Breast epithelium (tissue), 3 donors: ENCODE data around the gene TGM2.

Source experiments
- POLR2A ChIP-seq: fragments of 450-650 bp; IDR thresholded peaks from one replicate; pipeline ENCODE4 v1.6.1; 2016; ENCODE audit warnings: antibody characterized with exemption, mild to moderate bottlenecking, moderate library complexity
- POLR2AphosphoS5 ChIP-seq, 3 donors: sonication (generic); formaldehyde crosslinking; IDR thresholded peaks; one replicate each; pipeline ENCODE4 v1.6.1; 2017; ENCODE audit warnings: antibody characterized with exemption in 3 of 3
- TF ChIP-seq, protein P1 (sequence below), 3 donors: fragments of 450-650 bp; IDR thresholded peaks; one replicate each; pipeline ENCODE4 v1.5.1; 2016 to 2017; ENCODE audit warnings: antibody characterized with exemption in 3 of 3, mild to moderate bottlenecking in 3 of 3, moderate library complexity in 3 of 3

DNA sequence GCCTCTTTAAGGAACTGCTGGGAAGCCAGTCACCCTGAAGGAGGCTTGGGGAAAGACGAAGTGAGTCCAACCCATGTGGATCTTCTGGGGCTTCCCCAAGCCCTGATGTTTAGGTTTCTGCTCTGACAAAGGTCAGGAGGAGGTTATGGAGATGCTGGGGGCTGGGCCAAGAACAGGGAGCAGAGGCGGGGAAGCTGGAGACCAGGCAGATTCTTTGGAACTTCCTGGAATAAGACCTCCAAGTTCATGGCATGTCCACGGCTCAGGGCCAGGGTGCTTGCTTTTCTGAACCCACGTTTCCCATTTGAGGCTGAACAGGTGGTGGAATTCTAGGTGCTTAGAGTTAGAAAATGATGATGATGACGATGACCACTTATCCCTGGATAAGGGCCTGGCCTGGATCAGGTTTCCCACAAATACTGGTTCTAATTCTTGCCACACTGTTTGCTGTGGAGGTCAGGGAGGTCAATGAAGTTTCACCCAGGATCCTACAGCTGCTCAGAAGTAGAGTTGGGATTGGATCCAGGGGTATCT, 30.0 kb upstream of the TGM2 start:
- TF ChIP-seq, protein P1, sequence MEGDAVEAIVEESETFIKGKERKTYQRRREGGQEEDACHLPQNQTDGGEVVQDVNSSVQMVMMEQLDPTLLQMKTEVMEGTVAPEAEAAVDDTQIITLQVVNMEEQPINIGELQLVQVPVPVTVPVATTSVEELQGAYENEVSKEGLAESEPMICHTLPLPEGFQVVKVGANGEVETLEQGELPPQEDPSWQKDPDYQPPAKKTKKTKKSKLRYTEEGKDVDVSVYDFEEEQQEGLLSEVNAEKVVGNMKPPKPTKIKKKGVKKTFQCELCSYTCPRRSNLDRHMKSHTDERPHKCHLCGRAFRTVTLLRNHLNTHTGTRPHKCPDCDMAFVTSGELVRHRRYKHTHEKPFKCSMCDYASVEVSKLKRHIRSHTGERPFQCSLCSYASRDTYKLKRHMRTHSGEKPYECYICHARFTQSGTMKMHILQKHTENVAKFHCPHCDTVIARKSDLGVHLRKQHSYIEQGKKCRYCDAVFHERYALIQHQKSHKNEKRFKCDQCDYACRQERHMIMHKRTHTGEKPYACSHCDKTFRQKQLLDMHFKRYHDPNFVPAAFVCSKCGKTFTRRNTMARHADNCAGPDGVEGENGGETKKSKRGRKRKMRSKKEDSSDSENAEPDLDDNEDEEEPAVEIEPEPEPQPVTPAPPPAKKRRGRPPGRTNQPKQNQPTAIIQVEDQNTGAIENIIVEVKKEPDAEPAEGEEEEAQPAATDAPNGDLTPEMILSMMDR (IDR thresholded peaks at IDR 0.05): no peak
- TF ChIP-seq POLR2A (no peak), POLR2AphosphoS5 (IDR thresholded peaks at IDR 0.05) (no peak)
